Sciatic nerve (tissue), 2 donors: ENCODE data around the gene ANKRD1. TPM values are rescaled to one million over a fixed set of nuclear protein-coding genes. Genes with fewer than 3 reads are reported as not detected.
"Not testable (repeated sequence)": the region's sequence is repeated elsewhere in the genome, so short reads cannot be mapped to it uniquely, and the experiment has no call there.

Experiments
- ATAC-seq: fragments of 200-7000 bp; cut with Tn5 transposase; one replicate; pipeline ENCODE4 v1.9.1; 2020; ENCODE audit warnings: mild to moderate bottlenecking, moderate library complexity
- DNase-seq: peaks from one replicate; pipeline ENCODE4 v3.0.0-alpha.2; 2020; ENCODE audit warnings: low spot score
- intact Hi-C: fragments of 100-400 bp; cut with DNase I; formaldehyde crosslinking; loops from one replicate; pipeline ENCODE4 v1.14.2; 2022
- total RNA-seq: library from RNA; stranded (reverse); fragmentation: NEBNext Ultra II Directional; extraction: Animal tissue kit (Norgen Biotek cat#: 25700); gene quantifications from one replicate; pipeline ENCODE4 v1.2.1, GENCODE V29; 2021
- donor health status: DM: no; HTN: no; CAD: no.
- donor health status: DM: no; HTN: no; CAD: no.

The ANKRD1 gene
- total RNA-seq, 1 donor from 2014 or later: 0.36 TPM

DNA sequence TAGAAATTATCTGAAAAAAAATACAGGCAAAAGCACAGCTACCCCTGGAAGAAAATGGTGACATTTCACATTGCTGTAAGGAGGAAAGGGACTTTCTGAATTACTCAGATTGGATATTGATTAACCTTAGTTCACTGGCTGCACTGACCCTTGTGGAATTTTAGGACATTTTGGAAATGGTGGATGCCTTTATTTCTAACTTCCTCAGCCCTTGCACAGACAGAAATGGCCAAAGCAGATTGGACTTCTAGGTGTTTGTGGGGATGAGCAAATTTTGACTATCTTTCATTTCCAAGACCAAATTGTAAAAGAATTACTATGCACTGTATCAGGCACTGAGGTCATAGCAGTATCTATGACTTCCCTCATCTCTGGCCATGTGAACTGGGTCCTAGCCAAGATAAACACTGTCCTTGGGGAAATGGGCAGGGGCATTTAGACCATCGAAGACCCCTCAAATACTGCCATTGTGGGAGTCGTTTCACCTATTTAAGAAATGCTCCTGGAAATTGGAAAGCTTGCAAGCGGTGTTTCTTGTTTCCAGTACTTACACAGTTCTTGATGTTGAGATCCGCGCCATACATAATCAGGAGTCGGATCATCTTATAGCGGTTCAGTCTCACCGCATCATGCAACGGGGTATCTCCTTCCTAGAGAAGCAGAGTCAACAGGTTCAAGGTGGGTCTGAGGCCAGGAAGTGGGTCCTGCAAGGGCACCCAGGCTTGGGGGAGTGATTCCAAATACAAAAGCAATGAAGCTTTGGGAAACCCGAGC, 5.7 kb downstream of the ANKRD1 start:
- intact Hi-C loops: no loop called here
- ATAC-seq: no peak
- no peak for DNase-seq

- intact Hi-C loops: no loop called here
- DNase-seq (no peak), ATAC-seq (no peak)
Measured at GRCh38 chr10:90913774-90914420, 7.0 kb downstream of the ANKRD1 start.

DNA sequence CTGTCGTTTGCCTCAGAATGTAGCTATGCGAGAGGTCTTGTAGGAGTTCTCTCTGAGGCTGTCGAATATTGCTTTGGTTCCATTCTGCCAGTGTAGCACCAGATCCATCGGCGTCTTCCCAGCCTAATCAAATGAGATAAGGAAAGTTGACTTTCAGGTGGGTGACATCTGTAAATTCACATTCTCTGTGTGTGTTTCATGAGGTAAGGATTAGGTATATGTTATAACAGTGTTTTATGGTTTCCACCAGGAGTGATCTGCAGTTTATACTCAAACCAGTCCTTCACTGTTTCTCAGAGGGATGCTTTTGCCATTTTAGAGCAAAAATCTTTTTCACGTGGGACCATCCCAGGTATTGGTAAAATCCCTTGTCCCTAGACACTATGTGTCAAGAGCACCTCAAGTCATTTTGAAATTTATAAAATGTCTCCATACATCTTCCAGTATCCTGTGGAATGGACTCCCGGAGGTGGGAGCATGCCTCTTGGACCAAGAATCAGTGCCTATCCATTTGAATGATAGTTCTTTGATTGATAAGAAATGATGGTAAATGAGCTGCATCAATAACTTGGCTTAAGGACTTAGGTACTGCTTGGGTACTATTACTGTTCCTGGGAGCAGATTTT, 7.9 kb downstream of the ANKRD1 start:
- intact Hi-C loops: no loop called here
- no peak for DNase-seq
- no peak for ATAC-seq

GRCh38 chr10:90912174-90912573, 8.7 kb downstream of the ANKRD1 start:
- ATAC-seq (no peak), DNase-seq (no peak)
- intact Hi-C loops: no loop called here

GRCh38 chr10:90911133-90912051, 9.5 kb downstream of the ANKRD1 start:
- ATAC-seq: peak; percentile 89
- peak; percentile 63 for DNase-seq
- intact Hi-C loops: no loop called here

- no peak for DNase-seq
- intact Hi-C loops: no loop called here
- no peak for ATAC-seq
Measured at GRCh38 chr10:90906596-90906995, 14.3 kb downstream of the ANKRD1 start.

DNA sequence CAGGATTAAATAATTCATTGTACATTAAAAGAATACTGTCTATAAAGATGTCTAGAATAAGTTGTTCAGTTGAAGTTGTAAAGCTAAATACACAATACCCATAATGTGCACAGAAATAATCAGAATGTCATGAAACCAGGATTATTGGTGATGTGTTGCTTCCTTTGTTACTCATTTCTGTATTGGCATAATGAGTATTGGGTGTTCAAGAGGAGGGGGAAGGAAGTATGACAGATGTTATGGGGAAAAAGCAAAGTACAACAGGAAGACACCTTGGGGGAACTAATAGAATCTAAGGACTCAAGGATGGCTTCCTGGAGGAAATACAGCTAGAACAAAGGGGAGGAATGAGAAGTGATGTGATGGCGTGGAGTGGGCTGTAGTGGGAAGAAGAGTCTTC, 15.0 kb downstream of the ANKRD1 start:
- ATAC-seq (no peak), DNase-seq (no peak)
- intact Hi-C loops: no loop called here

DNA sequence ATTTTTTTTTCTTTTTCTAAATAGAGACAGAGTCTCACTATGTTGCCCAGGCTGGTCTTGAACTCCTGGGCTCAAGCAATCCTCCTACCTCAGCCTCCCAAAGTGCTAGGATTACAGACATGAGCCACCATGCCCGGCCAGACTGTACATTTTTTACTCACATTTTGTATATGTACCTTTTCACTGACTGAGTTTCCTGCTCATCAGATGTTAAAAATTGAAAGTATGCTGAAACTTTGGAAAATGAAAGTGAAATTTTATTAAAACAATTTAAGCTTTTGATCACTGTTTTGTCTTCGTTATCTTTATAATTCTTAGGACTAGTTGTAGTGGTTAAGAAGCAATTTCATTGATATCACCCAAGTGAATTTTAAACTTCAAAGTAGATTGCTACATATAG, 24.0 kb downstream of the ANKRD1 start:
- DNase-seq, intact Hi-C loops, ATAC-seq: not testable (repeated sequence)

DNA sequence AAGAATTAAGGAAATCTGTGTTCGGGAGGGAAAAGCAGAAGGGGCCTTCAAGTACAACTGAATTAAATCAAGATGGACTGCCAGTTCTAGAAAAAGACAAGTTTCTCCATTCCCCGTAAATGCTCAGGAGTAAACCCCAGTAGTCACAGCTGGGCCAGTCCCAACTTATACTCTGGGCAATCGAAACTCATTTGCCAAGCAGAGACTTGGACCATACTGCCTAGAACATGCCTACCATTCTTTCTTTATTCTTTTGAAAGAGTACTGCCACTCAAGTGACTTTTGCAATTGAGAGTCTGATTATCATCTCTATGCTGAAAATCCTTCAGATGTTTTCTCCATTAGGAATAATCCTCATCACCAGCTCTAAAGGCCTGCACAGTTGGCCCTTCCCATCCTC, 27.7 kb downstream of the ANKRD1 start:
- DNase-seq: no peak
- ATAC-seq: no peak
- intact Hi-C loops: no loop called here

DNA sequence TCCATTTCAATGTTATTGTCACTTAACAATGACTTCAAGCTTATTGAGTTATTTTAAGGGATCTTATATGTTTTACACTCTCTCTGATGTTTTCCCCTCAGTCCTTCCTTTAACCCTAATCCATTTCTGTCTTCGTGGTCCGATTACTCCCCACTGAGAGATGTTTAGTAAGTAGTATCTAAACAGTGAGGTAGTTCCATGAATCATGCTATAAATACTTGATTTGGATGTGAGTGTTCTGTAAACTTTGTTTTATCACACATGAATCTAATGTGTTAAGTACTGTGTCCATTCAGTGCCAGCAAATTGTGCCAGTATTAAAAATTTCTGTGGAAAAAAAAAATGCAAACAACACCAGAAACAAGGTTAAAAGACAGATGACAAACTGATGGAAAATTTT, 30.5 kb downstream of the ANKRD1 start:
- ATAC-seq (no peak), DNase-seq (no peak)
- intact Hi-C loops: no loop called here

- DNase-seq (no peak), ATAC-seq (no peak)
- intact Hi-C loops: no loop called here
Measured at GRCh38 chr10:90889636-90890035, 31.3 kb downstream of the ANKRD1 start.

- ATAC-seq (no peak), DNase-seq (no peak)
- intact Hi-C loops: no loop called here
Measured at GRCh38 chr10:90888387-90888786, 32.5 kb downstream of the ANKRD1 start.

- DNase-seq (no peak), ATAC-seq (peak; percentile 30)
- intact Hi-C loops: no loop called here
Measured at GRCh38 chr10:90887555-90887954, 33.3 kb downstream of the ANKRD1 start.

DNA sequence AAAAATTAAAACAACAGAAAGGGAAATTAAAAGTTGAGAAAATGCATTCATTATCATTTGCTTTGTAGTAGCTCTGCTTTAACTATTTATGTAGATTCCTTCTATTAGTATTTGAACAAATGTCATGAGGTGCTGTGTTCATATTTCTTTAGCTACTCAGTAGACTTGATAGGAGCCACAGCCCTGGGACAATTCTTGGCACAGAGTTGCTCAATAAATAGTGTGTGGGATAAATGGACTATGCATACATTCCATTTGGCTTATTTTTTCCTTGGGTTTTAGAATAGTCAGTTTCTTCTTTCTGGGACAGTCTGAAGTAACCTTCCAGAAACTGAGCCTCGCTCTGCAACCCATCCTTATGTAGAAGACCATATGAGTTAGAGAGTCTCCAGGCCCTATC, 35.7 kb downstream of the ANKRD1 start:
- DNase-seq: no peak
- no peak for ATAC-seq
- intact Hi-C loops: no loop called here

DNA sequence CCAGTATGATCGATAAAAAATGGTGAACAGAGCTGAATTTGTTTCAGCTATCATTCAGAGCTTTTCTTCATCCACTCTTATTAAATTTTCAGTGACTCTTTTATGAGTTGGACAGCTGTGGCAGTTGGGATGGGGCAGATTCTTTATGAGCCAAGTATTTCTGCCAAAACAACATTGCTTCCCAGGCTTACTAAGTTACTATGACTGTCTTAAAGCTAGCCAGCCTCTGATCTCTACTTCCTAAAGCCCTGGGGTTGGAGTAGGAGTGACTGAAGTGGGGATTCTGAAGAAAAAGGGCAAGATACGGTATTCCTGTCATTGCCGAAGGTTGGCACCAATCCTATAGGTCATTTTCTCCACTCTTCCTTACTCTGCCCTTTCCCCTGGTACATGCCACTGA, 36.5 kb downstream of the ANKRD1 start:
- ATAC-seq (no peak), DNase-seq (no peak)
- intact Hi-C loops: no loop called here

GRCh38 chr10:90880059-90880719, 40.7 kb downstream of the ANKRD1 start:
- DNase-seq, intact Hi-C loops, ATAC-seq: not testable (repeated sequence)

DNA sequence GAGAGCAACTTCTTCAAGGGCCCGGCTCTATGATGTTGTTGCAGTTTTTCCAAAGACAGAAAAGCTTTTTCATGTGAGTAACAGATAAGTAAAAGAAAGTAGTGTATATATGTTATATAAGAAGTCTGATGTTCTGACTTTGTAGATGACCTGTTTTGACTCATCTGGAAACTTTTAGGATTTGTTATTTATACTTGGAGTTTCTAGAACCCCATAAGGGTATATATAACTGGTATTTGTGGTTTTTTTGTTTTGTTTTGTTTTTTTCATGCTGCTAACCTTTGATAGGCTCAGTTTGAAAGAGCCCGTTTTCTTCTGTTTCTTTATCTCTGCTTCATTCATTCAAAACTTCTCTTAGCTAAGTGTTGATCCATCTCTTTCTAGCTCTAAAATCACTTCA, 41.8 kb downstream of the ANKRD1 start:
- no peak for DNase-seq
- no peak for ATAC-seq
- intact Hi-C loops: no loop called here

DNA sequence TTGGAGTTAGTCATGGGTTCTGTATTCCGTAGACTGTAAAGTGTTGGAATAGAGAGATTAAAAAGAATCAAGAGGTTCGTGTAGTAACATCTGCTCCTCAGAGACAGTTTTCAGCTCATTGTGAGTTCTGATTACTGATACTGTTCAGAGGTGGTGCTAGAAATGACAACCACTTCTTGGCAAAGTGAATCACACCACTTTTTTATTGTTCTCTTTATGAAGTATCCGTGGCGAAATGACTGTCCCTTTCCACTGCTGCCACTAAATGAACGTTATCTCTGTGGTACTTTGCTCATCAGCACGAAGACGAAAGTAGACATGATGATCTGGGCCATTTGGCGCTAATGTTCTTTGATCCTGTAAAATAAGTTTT, 48.3 kb downstream of the ANKRD1 start:
- no peak for ATAC-seq
- DNase-seq: no peak
- intact Hi-C loops: no loop called here
